Small intestine (tissue), 7 donors: ENCODE data around the gene GALNT9. TPM values are rescaled to one million over a fixed set of nuclear protein-coding genes. Genes with fewer than 3 reads are reported as not detected.

Source experiments
- DNase-seq, 2 donors: peaks; one replicate each; pipeline versions ENCODE4 v3.0.0 to v3.0.0-alpha.2; 2013
- FAIRE-seq: peaks from 2 replicates; lab custom pipeline; 2012; peaks lifted over from hg19 to GRCh38; lab: Jason Lieb, UNC
- H3K27ac ChIP-seq, 3 donors: one replicate each; pipeline ENCODE4 v1.5.1; 2013; ENCODE audit warnings: low read length in 2 of 3, mild to moderate bottlenecking in 2 of 3, control low read depth in 1 of 3, inconsistent platforms in 1 of 3, low read depth in 1 of 3, moderate library complexity in 1 of 3
- H3K27me3 ChIP-seq, 3 donors: one replicate each; pipeline ENCODE4 v1.6.1; 2013; ENCODE audit warnings: low read length in 3 of 3, inconsistent platforms in 1 of 3; ENCODE audit not compliant: control insufficient read depth in 3 of 3, insufficient read depth in 3 of 3
- H3K36me3 ChIP-seq, 3 donors: one replicate each; pipeline ENCODE4 v1.6.1; 2013; ENCODE audit warnings: low read length in 3 of 3, inconsistent platforms in 1 of 3, low read depth in 1 of 3, mild to moderate bottlenecking in 1 of 3, moderate library complexity in 1 of 3; ENCODE audit not compliant: control insufficient read depth in 3 of 3, insufficient read depth in 2 of 3
- H3K4me1 ChIP-seq, 3 donors: one replicate each; pipeline ENCODE4 v1.6.1; 2013; ENCODE audit warnings: low read length in 2 of 3, inconsistent platforms in 1 of 3, low read depth in 1 of 3, mild to moderate bottlenecking in 1 of 3, moderate library complexity in 1 of 3; ENCODE audit not compliant: control insufficient read depth in 3 of 3, insufficient read depth in 2 of 3
- H3K4me3 ChIP-seq, 3 donors: one replicate each; pipeline ENCODE4 v1.5.1; 2013; ENCODE audit warnings: low read length in 3 of 3, control low read depth in 1 of 3, inconsistent platforms in 1 of 3, low read depth in 1 of 3, mild to moderate bottlenecking in 1 of 3, moderate library complexity in 1 of 3
- H3K9me3 ChIP-seq, 2 donors: one replicate each; pipeline ENCODE4 v1.6.1; 2013; ENCODE audit warnings: low read depth in 1 of 2, low read length in 1 of 2; ENCODE audit not compliant: control insufficient read depth in 2 of 2, insufficient read depth in 1 of 2
- WGBS, 3 donors: extraction: QIAGEN DNeasy Blood & Tissue Kit; methylation state at CpG; one replicate each; pipeline ENCODE4 v1.1.7; 2013; 5-methylcytosine and 5-hydroxymethylcytosine counted together
- polyA plus RNA-seq, 4 donors: library from polyadenylated mRNA; stranded (reverse) in 3 of 4; unstranded in 1 of 4; fragments of 200-250 nt in 3 of 4; fragments of 120-200 nt in 1 of 4; gene quantifications; one replicate each; pipeline versions ENCODE4 v1.2.1 to v1.2.3, GENCODE V29; 2013
- donor health status: healthy with polysubstance abuse.
- donor health status: control.
- donor health status: control.
- donor health status: Bipolar disorder and iron deficiency.
- donor health status: healthy.

The GALNT9 gene
- polyA plus RNA-seq, 4 donors, result 0.79 to 2.6 TPM; not detected in 2

GRCh38 chr12:132190834-132191500, 138.4 kb downstream of the GALNT9 start:
- Histone ChIP-seq H3K27ac (no peak overlapping the region), H3K27me3 (peaks cover 0 to 53% (median 4%) of the 10 kb centered on the region in 3 donors), H3K4me1 (peaks cover 4 to 14% (median 4%) of the 10 kb centered on the region in 3 donors), H3K36me3 (no peaks in the 10 kb centered on the region), H3K9me3 (peaks cover 0 to 21% of the 10 kb centered on the region in 2 donors), H3K4me3 (no peak overlapping the region)
- 56 to 75% (median 71%) methylated on average over 30 of the region's 30 CpGs for WGBS, 3 donors
- FAIRE-seq, result no peak
- peak in 1 of 2 donors; percentile 36 for DNase-seq

GRCh38 chr12:132190012-132190755, 139.2 kb downstream of the GALNT9 start:
- peak overlapping the region; percentile 34 to 55 (median 41) for H3K4me3 ChIP-seq
- peak overlapping the region in 2 of 3 donors; percentile 68 to 71 for H3K27ac ChIP-seq
- H3K27me3 ChIP-seq, result peaks cover 0 to 60% (median 4%) of the 10 kb centered on the region in 3 donors
- 34 to 37% (median 35%) methylated on average over 57 to 59 of the region's 59 CpGs for WGBS, 3 donors
- H3K4me1 ChIP-seq, result peaks cover 4 to 14% (median 4%) of the 10 kb centered on the region in 3 donors
- H3K9me3 ChIP-seq, result peaks cover 0 to 23% of the 10 kb centered on the region in 2 donors
- no peak for DNase-seq
- FAIRE-seq, result no peak
- no peaks in the 10 kb centered on the region for H3K36me3 ChIP-seq

- H3K27me3 ChIP-seq, result peaks cover 0 to 63% (median 3%) of the 10 kb centered on the region in 3 donors
- H3K36me3 ChIP-seq, result no peaks in the 10 kb centered on the region
- peak overlapping the region in 2 of 3 donors; percentile 68 to 90 for H3K27ac ChIP-seq
- 0 to 1% (median 0%) methylated on average over 17 to 69 of the region's 69 CpGs for WGBS, 3 donors
- peak overlapping the region; percentile 34 to 55 (median 41) for H3K4me3 ChIP-seq
- DNase-seq, result peak; percentile 93 to 96
- H3K9me3 ChIP-seq, result peaks cover 0 to 21% of the 10 kb centered on the region in 2 donors
- peaks cover 4 to 14% (median 4%) of the 10 kb centered on the region in 3 donors for H3K4me1 ChIP-seq
- FAIRE-seq, result no peak
These were observed 139.9 kb downstream of the GALNT9 start for GRCh38 chr12:132189378-132190011.

GRCh38 chr12:132188916-132189325, 140.5 kb downstream of the GALNT9 start:
- Histone ChIP-seq H3K4me1 (peaks cover 4 to 14% (median 4%) of the 10 kb centered on the region in 3 donors), H3K9me3 (peaks cover 0 to 15% of the 10 kb centered on the region in 2 donors), H3K27ac (peak overlapping the region in 2 of 3 donors; percentile 62 to 90), H3K4me3 (peak overlapping the region; percentile 31 to 55 (median 41)), H3K36me3 (no peaks in the 10 kb centered on the region), H3K27me3 (peaks cover 0 to 61% (median 0%) of the 10 kb centered on the region in 3 donors)
- DNase-seq, result no peak
- WGBS, 3 donors, result 12 to 20% (median 17%) methylated on average over 19 to 20 of the region's 20 CpGs
- FAIRE-seq, result no peak

GRCh38 chr12:132188451-132188901, 140.9 kb downstream of the GALNT9 start:
- Histone ChIP-seq H3K4me1 (peaks cover 4 to 14% (median 4%) of the 10 kb centered on the region in 3 donors), H3K4me3 (peak overlapping the region in 1 of 3 donors; percentile 31), H3K36me3 (no peaks in the 10 kb centered on the region), H3K9me3 (peaks cover 0 to 11% of the 10 kb centered on the region in 2 donors), H3K27me3 (peaks cover 0 to 58% (median 0%) of the 10 kb centered on the region in 3 donors), H3K27ac (no peak overlapping the region)
- FAIRE-seq (no peak), DNase-seq (no peak)
- WGBS, 3 donors, result 71 to 88% (median 84%) methylated on average over 20 to 21 of the region's 21 CpGs

- no peak overlapping the region for H3K4me3 ChIP-seq
- H3K4me1 ChIP-seq, result peaks cover 4 to 14% (median 4%) of the 10 kb centered on the region in 3 donors
- FAIRE-seq (no peak), DNase-seq (no peak)
- WGBS, 3 donors, result 83 to 91% (median 90%) methylated on average over 34 to 35 of the region's 35 CpGs
- peaks cover 0 to 6% of the 10 kb centered on the region in 2 donors for H3K9me3 ChIP-seq
- H3K27me3 ChIP-seq, result peaks cover 0 to 59% (median 0%) of the 10 kb centered on the region in 3 donors
- no peaks in the 10 kb centered on the region for H3K36me3 ChIP-seq
- no peak overlapping the region for H3K27ac ChIP-seq
These were observed 141.5 kb downstream of the GALNT9 start for GRCh38 chr12:132187646-132188450.

GRCh38 chr12:132186857-132187620, 142.3 kb downstream of the GALNT9 start:
- Histone ChIP-seq H3K36me3 (no peaks in the 10 kb centered on the region), H3K4me1 (peaks cover 4 to 14% (median 4%) of the 10 kb centered on the region in 3 donors), H3K27me3 (peaks cover 0 to 59% (median 0%) of the 10 kb centered on the region in 3 donors), H3K9me3 (peaks cover 0 to 8% of the 10 kb centered on the region in 2 donors), H3K27ac (no peak overlapping the region), H3K4me3 (no peak overlapping the region)
- DNase-seq, result peak in 1 of 2 donors; percentile 27
- 63 to 71% (median 67%) methylated on average over 39 of the region's 39 CpGs for WGBS, 3 donors
- no peak for FAIRE-seq
